ENCODE results near the gene EPB41L2.
A peak's percentile ranks its signal among the peaks of the same experiment; 100 is the strongest.

The EPB41L2 gene

GRCh38 chr6:130837067-130837466 is 226.0 kb downstream of the EPB41L2 start:
- H3K27me3 ChIP-seq: no peaks in the 10 kb centered on the region
- no peak overlapping the region for H3K9ac ChIP-seq
- peaks cover 0 to 41% (median 26%) of the 10 kb centered on the region in 11 experiments; a peak in 15 of 22 replicates for H3K36me3 ChIP-seq
- H3K4me3 ChIP-seq: no peak overlapping the region
- H3K4me1 ChIP-seq: 0 out of 20 replicates have a peak, but pooled peaks cover 0 to 5% (median 0%) of the 10 kb centered on the region in 10 experiments
- no peaks in the 10 kb centered on the region for H3K9me3 ChIP-seq (replicated peaks in 1 of 11)
- H3K4me2 ChIP-seq: no peak overlapping the region
- H3K27ac ChIP-seq: no peak overlapping the region
- no peaks in the 10 kb centered on the region for H4K20me1 ChIP-seq
- TF ChIP-seq Cebpa-rat (IDR thresholded peaks at IDR 0.05): peak in 2 of 11 experiments; percentile 33; a peak in 1 of 22 replicates

- H3K4me3 ChIP-seq: no peak overlapping the region
- H3K4me1 ChIP-seq: 0 out of 20 replicates have a peak, but pooled peaks cover 0 to 5% (median 0%) of the 10 kb centered on the region in 10 experiments
- no peak for TF ChIP-seq Cebpa-rat (IDR thresholded peaks at IDR 0.05)
- H4K20me1 ChIP-seq: no peaks in the 10 kb centered on the region
- H3K9me3 ChIP-seq (replicated peaks in 1 of 11): no peaks in the 10 kb centered on the region
- H3K9ac ChIP-seq: no peak overlapping the region
- no peak overlapping the region for H3K27ac ChIP-seq
- peaks cover 0 to 32% (median 23%) of the 10 kb centered on the region in 11 experiments; a peak in 15 of 22 replicates for H3K36me3 ChIP-seq
- H3K4me2 ChIP-seq: no peak overlapping the region
- no peaks in the 10 kb centered on the region for H3K27me3 ChIP-seq
These were observed 226.9 kb downstream of the EPB41L2 start for GRCh38 chr6:130836055-130836640.

- Histone ChIP-seq H3K27ac (no peak overlapping the region), H4K20me1 (no peaks in the 10 kb centered on the region), H3K9me3 (replicated peaks in 1 of 11) (no peaks in the 10 kb centered on the region), H3K36me3 (peaks cover 0 to 21% (median 11%) of the 10 kb centered on the region in 11 experiments; a peak in 12 of 22 replicates), H3K27me3 (no peaks in the 10 kb centered on the region), H3K4me1 (peaks cover 5 to 7% (median 6%) of the 10 kb centered on the region in 10 experiments; a peak in 14 of 20 replicates), H3K9ac (no peak overlapping the region), H3K4me2 (no peak overlapping the region), H3K4me3 (no peak overlapping the region)
- TF ChIP-seq Cebpa-rat (IDR thresholded peaks at IDR 0.05): no peak
These were observed 228.4 kb downstream of the EPB41L2 start for GRCh38 chr6:130834482-130835251.

GRCh38 chr6:130833569-130833968 is 229.5 kb downstream of the EPB41L2 start:
- peaks cover 9 to 15% (median 12%) of the 10 kb centered on the region in 10 experiments; a peak in 15 of 20 replicates for H3K4me1 ChIP-seq
- H3K36me3 ChIP-seq: peaks cover 0 to 12% (median 4%) of the 10 kb centered on the region in 11 experiments; a peak in 8 of 22 replicates
- H3K27me3 ChIP-seq: no peaks in the 10 kb centered on the region
- H3K9me3 ChIP-seq (replicated peaks in 1 of 11): no peaks in the 10 kb centered on the region
- no peak overlapping the region for H3K27ac ChIP-seq
- no peaks in the 10 kb centered on the region for H4K20me1 ChIP-seq
- H3K4me2 ChIP-seq: no peak overlapping the region
- no peak overlapping the region for H3K4me3 ChIP-seq
- no peak overlapping the region for H3K9ac ChIP-seq
- no peak for TF ChIP-seq Cebpa-rat (IDR thresholded peaks at IDR 0.05)

GRCh38 chr6:130831607-130832006 is 231.4 kb downstream of the EPB41L2 start:
- no peak overlapping the region for H3K4me3 ChIP-seq
- no peaks in the 10 kb centered on the region for H3K27me3 ChIP-seq
- H3K4me2 ChIP-seq: no peak overlapping the region
- peaks cover 7 to 15% (median 12%) of the 10 kb centered on the region in 10 experiments; a peak in 15 of 20 replicates for H3K4me1 ChIP-seq
- TF ChIP-seq Cebpa-rat (IDR thresholded peaks at IDR 0.05): no peak
- H3K9me3 ChIP-seq (replicated peaks in 1 of 11): no peaks in the 10 kb centered on the region
- no peaks in the 10 kb centered on the region for H4K20me1 ChIP-seq
- H3K27ac ChIP-seq: no peak overlapping the region
- no peak overlapping the region for H3K9ac ChIP-seq
- H3K36me3 ChIP-seq: peaks cover 0 to 8% (median 0%) of the 10 kb centered on the region in 11 experiments; a peak in 2 of 22 replicates

- no peak overlapping the region for H3K4me3 ChIP-seq
- no peaks in the 10 kb centered on the region for H4K20me1 ChIP-seq
- H3K27me3 ChIP-seq: no peaks in the 10 kb centered on the region
- no peak overlapping the region for H3K9ac ChIP-seq
- peaks cover 6 to 15% (median 12%) of the 10 kb centered on the region in 10 experiments; a peak in 15 of 20 replicates for H3K4me1 ChIP-seq
- H3K9me3 ChIP-seq (replicated peaks in 1 of 11): no peaks in the 10 kb centered on the region
- H3K27ac ChIP-seq: no peak overlapping the region
- peaks cover 0 to 8% (median 0%) of the 10 kb centered on the region in 11 experiments; a peak in 2 of 22 replicates for H3K36me3 ChIP-seq
- peak overlapping the region in 9 of 11 experiments; percentile 13 to 61 (median 47); a peak in 15 of 22 replicates for H3K4me2 ChIP-seq
- TF ChIP-seq Cebpa-rat (IDR thresholded peaks at IDR 0.05): no peak
These were observed 233.6 kb downstream of the EPB41L2 start for GRCh38 chr6:130829333-130829910.

GRCh38 chr6:130827247-130828149 is 235.5 kb downstream of the EPB41L2 start, which contains the start of gene SMLR1:
Gene SMLR1, plus strand, starts transcription at chr6:130827406. Its CDS starts 8 bp downstream, at chr6:130827414.
- Histone ChIP-seq H4K20me1 (no peaks in the 10 kb centered on the region), H3K4me2 (no peak within 1 kb of the TSS), H3K9me3 (replicated peaks in 1 of 11) (no peaks in the 10 kb centered on the region), H3K9ac (no peak within 1 kb of the TSS), H3K4me3 (no peak within 1 kb of the TSS), H3K36me3 (no peaks in the 10 kb centered on the region), H3K27me3 (no peaks in the 10 kb centered on the region), H3K4me1 (peaks cover 6 to 15% (median 12%) of the 10 kb centered on the region in 10 experiments; a peak in 15 of 20 replicates), H3K27ac (no peak within 1 kb of the TSS)
- TF ChIP-seq Cebpa-rat (IDR thresholded peaks at IDR 0.05): no peak

- Histone ChIP-seq H3K27ac (no peak overlapping the region), H3K27me3 (no peaks in the 10 kb centered on the region), H3K36me3 (no peaks in the 10 kb centered on the region), H3K9me3 (replicated peaks in 1 of 11) (no peaks in the 10 kb centered on the region), H4K20me1 (no peaks in the 10 kb centered on the region), H3K9ac (no peak overlapping the region), H3K4me2 (no peak overlapping the region), H3K4me1 (peaks cover 6 to 15% (median 12%) of the 10 kb centered on the region in 10 experiments; a peak in 15 of 20 replicates), H3K4me3 (no peak overlapping the region)
- TF ChIP-seq Cebpa-rat (IDR thresholded peaks at IDR 0.05): no peak
These were observed 236.4 kb downstream of the EPB41L2 start for GRCh38 chr6:130826442-130827246.

All from BLaER1 treated with 17β-estradiol and CSF1 and Interleukin-3, amounts not matched to agents 10 nM and 100 nM (cell line).